Right ventricle myocardium inferior (tissue), 1 donor: ENCODE results near the gene POR. TPM values are rescaled to one million over a fixed set of nuclear protein-coding genes. Genes with fewer than 3 reads are reported as not detected.
"Not testable (repeated sequence)": the region's sequence is repeated elsewhere in the genome, so short reads cannot be mapped to it uniquely, and the experiment has no call there.

Source experiments
- ATAC-seq: fragments of 200-7000 bp; cut with Tn5 transposase; one replicate; pipeline ENCODE4 v1.9.1; 2020; ENCODE audit warnings: mild to moderate bottlenecking, moderate library complexity
- DNase-seq: peaks from one replicate; pipeline ENCODE4 v3.0.0; 2021; ENCODE audit errors: missing footprints
- intact Hi-C: fragments of 100-400 bp; cut with DNase I; formaldehyde crosslinking; loops from one replicate; pipeline ENCODE4 v1.11.0; 2022
- long read RNA-seq: library from polyadenylated mRNA; unstranded; transcript quantifications from one replicate; pipeline ENCODE4 v2.0.0, GENCODE V29; 2021
- total RNA-seq: library from RNA; stranded (reverse); fragmentation: NEBNext Ultra II Directional; extraction: Animal tissue kit (Norgen Biotek cat#: 25700); gene quantifications from one replicate; pipeline ENCODE4 v1.2.1, GENCODE V29; 2021
- donor health status: DM: no; HTN: yes; CAD: no; lungs with severe emphysema.

The POR gene
- total RNA-seq: 66.3 TPM
- long read RNA-seq, transcript POR-218 (16 exons, 2,522 nt): major isoform, 23 of 40 reads
- long read RNA-seq, partial matches to known transcripts: 14 of 40 reads
- long read RNA-seq, other reads (novel, unspliced or antisense): 3 of 40 reads

GRCh38 chr7:75914655-75915415 lies at the start of gene POR:
Gene POR (plus strand): TSS chr7:75915155. CDS start chr7:75954002, 38,847 bp downstream.
- intact Hi-C loops: loop anchor here (2.0 to 5.0 kb wide), 3 partner anchors 36 to 80 kb away; partner anchors contain the start of genes RHBDD2 and TMEM120A

GRCh38 chr7:75866114-75866488 lies 48.9 kb upstream of the POR start:
- intact Hi-C loops: loop anchor here (1.0 kb wide), 1 partner anchor 154 kb away; no protein-coding TSS in a partner anchor
- ATAC-seq (no peak), DNase-seq (no peak)

More at GRCh38 chr7:75914655-75915415, at the start of gene POR:
- ATAC-seq: peak; percentile 100
- peak; percentile 98 for DNase-seq

- ATAC-seq (peak; percentile 85), DNase-seq (no peak)
- intact Hi-C loops: loop anchor here (1.0 kb wide), 1 partner anchor 154 kb away; no protein-coding TSS in a partner anchor
These were observed 48.2 kb upstream of the POR start for GRCh38 chr7:75866489-75867389.

GRCh38 chr7:75867390-75867717 lies 47.6 kb upstream of the POR start:
- ATAC-seq: no peak
- DNase-seq: no peak
- intact Hi-C loops: no loop called here

- ATAC-seq (no peak), DNase-seq (no peak)
- intact Hi-C loops: no loop called here
These were observed 46.8 kb upstream of the POR start for GRCh38 chr7:75868153-75868552.

- intact Hi-C loops: loop anchor here (10.0 kb wide), 1 partner anchor 125 kb away; the partner anchor contains the start of gene TMEM120A
- DNase-seq (no peak), ATAC-seq (no peak)
These were observed 45.1 kb upstream of the POR start for GRCh38 chr7:75869776-75870379.

GRCh38 chr7:75870557-75871161 lies 44.3 kb upstream of the POR start:
- no peak for DNase-seq
- no peak for ATAC-seq
- intact Hi-C loops: loop anchor here (10.0 kb wide), 1 partner anchor 124 kb away; the partner anchor contains the start of gene TMEM120A

- peak; percentile 71 for ATAC-seq
- no peak for DNase-seq
- intact Hi-C loops: loop anchor here (10.0 kb wide), 1 partner anchor 123 kb away; the partner anchor contains the start of gene TMEM120A
These were observed 42.7 kb upstream of the POR start for GRCh38 chr7:75872073-75872782.

GRCh38 chr7:75874180-75874579 lies 40.8 kb upstream of the POR start:
- not testable (repeated sequence) for ATAC-seq, DNase-seq
- intact Hi-C loops: loop anchor here (10.0 kb wide), 1 partner anchor 121 kb away; the partner anchor contains the start of gene TMEM120A

- intact Hi-C loops: loop anchor here (10.0 kb wide), 1 partner anchor 119 kb away; the partner anchor contains the start of gene TMEM120A
- DNase-seq: no peak
- no peak for ATAC-seq
These were observed 39.6 kb upstream of the POR start for GRCh38 chr7:75875113-75876080.

- intact Hi-C loops: loop anchor here (10.0 kb wide), 1 partner anchor 118 kb away; the partner anchor contains the start of gene TMEM120A
- DNase-seq: no peak
- no peak for ATAC-seq
These were observed 38.7 kb upstream of the POR start for GRCh38 chr7:75876126-75876881.

GRCh38 chr7:75878312-75878768 lies 36.6 kb upstream of the POR start:
- no peak for DNase-seq
- ATAC-seq: peak; percentile 24
- intact Hi-C loops: loop anchor here (2.0 to 10.0 kb wide), 3 partner anchors 36 to 116 kb away; partner anchors contain the start of genes POR and TMEM120A

GRCh38 chr7:75878769-75879611 lies 36.0 kb upstream of the POR start, which contains the start of gene RHBDD2:
Gene RHBDD2 (plus strand): TSS chr7:75879034. CDS start chr7:75879083, 49 bp downstream.
- DNase-seq (peak; percentile 98), ATAC-seq (peak; percentile 98)
- intact Hi-C loops: loop anchor here (2.0 to 10.0 kb wide), 3 partner anchors 36 to 116 kb away; partner anchors contain the start of genes POR and TMEM120A

GRCh38 chr7:75879771-75880184 lies 35.2 kb upstream of the POR start:
- intact Hi-C loops: loop anchor here (2.0 to 10.0 kb wide), 3 partner anchors 35 to 115 kb away; partner anchors contain the start of genes POR and TMEM120A
- DNase-seq: no peak
- no peak for ATAC-seq
